ENCODE measurements around the gene KIF3C. TPM values are rescaled to one million over a fixed set of nuclear protein-coding genes. Genes with fewer than 3 reads are reported as not detected.

Gene KIF3C
- total RNA-seq, 6 donors from 2014 or later = 2.4 to 15.7 (median 4.4) TPM

DNA sequence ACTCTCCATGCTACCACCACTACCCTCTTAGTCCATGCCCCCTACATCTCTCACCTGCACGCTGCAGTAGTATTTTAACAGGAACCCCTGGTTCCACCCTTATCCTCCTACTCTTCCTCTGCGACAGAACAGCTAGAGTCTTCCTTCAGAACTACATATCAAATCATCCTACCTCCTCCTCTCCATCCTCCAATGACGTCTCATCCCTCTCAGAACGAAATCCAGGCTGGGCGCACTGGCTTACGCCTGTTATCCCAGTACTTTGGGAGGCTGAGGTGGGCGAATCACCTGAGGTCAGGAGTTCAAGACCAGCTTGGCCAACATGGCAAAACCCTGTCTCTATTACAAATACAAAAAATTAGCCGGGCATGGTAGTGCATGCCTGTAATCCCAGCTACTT is 10.3 kb upstream of the KIF3C start:
- H3K27me3 ChIP-seq = no peaks in the 10 kb centered on the region
- no peaks in the 10 kb centered on the region for H3K36me3 ChIP-seq
- DNase-seq = no peak
- no peaks in the 10 kb centered on the region for H3K9me3 ChIP-seq
- H3K27ac ChIP-seq = no peak overlapping the region
- H3K4me3 ChIP-seq = no peak overlapping the region
- peaks cover 5 to 16% (median 5%) of the 10 kb centered on the region in 4 donors for H3K4me1 ChIP-seq
- ATAC-seq (ENCODE audit: low FRiP score in 2 of 2) = no peak
- no peak for TF ChIP-seq EP300 (IDR thresholded peaks at IDR 0.05)
- TF ChIP-seq POLR2A (IDR thresholded peaks at IDR 0.05) = no peak
- 90 to 92% methylated on average over 8 of the region's 8 CpGs for WGBS, 2 donors

DNA sequence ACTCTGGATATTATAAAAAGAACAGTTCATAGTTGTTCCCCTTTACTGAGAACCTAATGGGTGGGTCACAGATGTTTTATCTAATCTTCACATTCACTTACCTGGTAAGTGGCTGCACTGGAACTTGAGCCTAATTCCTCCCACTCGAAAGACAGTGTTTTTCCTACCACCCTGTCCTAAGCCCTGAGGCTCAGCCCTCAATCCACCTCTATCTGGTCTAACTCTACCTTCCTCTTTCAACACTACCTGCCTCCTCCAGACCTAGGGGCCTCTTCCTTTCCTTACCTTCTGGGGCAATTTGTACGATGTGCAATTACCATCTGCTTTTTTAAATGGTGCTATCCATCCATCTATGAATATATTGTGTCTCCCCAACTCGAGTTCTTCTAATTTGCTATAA is 9.7 kb upstream of the KIF3C start:
- TF ChIP-seq, protein P1, sequence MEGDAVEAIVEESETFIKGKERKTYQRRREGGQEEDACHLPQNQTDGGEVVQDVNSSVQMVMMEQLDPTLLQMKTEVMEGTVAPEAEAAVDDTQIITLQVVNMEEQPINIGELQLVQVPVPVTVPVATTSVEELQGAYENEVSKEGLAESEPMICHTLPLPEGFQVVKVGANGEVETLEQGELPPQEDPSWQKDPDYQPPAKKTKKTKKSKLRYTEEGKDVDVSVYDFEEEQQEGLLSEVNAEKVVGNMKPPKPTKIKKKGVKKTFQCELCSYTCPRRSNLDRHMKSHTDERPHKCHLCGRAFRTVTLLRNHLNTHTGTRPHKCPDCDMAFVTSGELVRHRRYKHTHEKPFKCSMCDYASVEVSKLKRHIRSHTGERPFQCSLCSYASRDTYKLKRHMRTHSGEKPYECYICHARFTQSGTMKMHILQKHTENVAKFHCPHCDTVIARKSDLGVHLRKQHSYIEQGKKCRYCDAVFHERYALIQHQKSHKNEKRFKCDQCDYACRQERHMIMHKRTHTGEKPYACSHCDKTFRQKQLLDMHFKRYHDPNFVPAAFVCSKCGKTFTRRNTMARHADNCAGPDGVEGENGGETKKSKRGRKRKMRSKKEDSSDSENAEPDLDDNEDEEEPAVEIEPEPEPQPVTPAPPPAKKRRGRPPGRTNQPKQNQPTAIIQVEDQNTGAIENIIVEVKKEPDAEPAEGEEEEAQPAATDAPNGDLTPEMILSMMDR (IDR thresholded peaks at IDR 0.05) = no peak
- no peak for TF ChIP-seq POLR2A (IDR thresholded peaks at IDR 0.05)
- no peak for TF ChIP-seq EP300 (IDR thresholded peaks at IDR 0.05)
- TF ChIP-seq POLR2AphosphoS5 (IDR thresholded peaks at IDR 0.05) = no peak
- WGBS, 2 donors = 62 to 64% methylated on average over 3 of the region's 3 CpGs
- ATAC-seq (ENCODE audit: low FRiP score in 2 of 2) = peak; percentile 14 to 44
- H3K27me3 ChIP-seq = no peaks in the 10 kb centered on the region
- no peaks in the 10 kb centered on the region for H3K9me3 ChIP-seq
- peak overlapping the region in 1 of 4 donors; percentile 53 for H3K27ac ChIP-seq
- no peak overlapping the region for H3K4me3 ChIP-seq
- no peak for DNase-seq
- H3K36me3 ChIP-seq = no peaks in the 10 kb centered on the region
- H3K4me1 ChIP-seq = peaks cover 4 to 16% (median 5%) of the 10 kb centered on the region in 4 donors

DNA sequence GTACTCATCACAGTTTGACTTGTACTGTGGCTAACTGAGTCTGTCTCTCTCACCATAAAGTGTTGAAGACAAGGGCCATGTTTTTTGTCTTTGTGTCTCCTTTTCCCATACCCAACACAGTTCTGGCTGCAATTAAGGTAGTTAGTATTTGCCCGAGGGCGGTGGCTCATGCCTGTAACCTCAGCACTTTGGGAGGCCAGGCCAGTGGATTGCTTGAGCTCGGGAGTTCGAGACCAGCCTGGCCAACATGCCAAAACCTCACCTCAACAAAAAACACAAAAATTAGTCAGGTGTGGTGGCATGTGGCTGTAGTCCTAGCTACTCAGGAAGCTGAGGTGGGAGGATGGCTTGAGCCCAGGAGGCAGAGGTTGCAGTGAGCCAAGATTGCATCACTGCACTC is 6.9 kb upstream of the KIF3C start:
- DNase-seq (no peak), ATAC-seq (ENCODE audit: low FRiP score in 2 of 2) (no peak)
- peaks cover 4 to 16% (median 5%) of the 10 kb centered on the region in 4 donors for H3K4me1 ChIP-seq
- no peak overlapping the region for H3K4me3 ChIP-seq
- H3K27me3 ChIP-seq = no peaks in the 10 kb centered on the region
- no peak overlapping the region for H3K27ac ChIP-seq
- H3K9me3 ChIP-seq = no peaks in the 10 kb centered on the region
- no peaks in the 10 kb centered on the region for H3K36me3 ChIP-seq
- TF ChIP-seq, protein P1 (IDR thresholded peaks at IDR 0.05) = no peak
- no peak for TF ChIP-seq EP300 (IDR thresholded peaks at IDR 0.05)
- TF ChIP-seq POLR2A (IDR thresholded peaks at IDR 0.05) = no peak
- TF ChIP-seq POLR2AphosphoS5 (IDR thresholded peaks at IDR 0.05) = no peak
- WGBS, 2 donors = 83 to 91% methylated on average over 2 to 4 of the region's 4 CpGs

DNA sequence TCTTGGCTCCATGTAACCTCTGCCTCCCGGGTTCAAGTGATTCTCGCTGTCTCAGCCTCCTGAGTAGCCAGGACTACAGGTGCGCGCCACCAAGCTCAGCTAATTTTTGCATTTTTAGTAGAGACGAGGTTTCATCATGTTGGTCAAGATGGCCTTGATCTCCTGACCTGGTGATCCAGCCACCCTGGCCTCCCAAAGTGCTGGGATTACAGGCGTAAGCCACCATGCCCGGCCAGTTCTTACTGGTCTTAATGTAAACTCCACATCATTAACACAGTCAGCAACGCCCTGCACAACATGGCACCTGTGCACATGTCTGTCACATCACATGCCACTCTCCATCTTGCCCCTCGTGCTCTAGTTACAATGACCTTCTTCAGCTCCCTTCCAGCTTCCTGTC is 5.8 kb upstream of the KIF3C start:
- H3K4me1 ChIP-seq = peaks cover 4 to 16% (median 5%) of the 10 kb centered on the region in 4 donors
- WGBS, 2 donors = 93 to 96% methylated on average over 9 of the region's 9 CpGs
- H3K4me3 ChIP-seq = no peak overlapping the region
- H3K9me3 ChIP-seq = no peaks in the 10 kb centered on the region
- H3K27me3 ChIP-seq = no peaks in the 10 kb centered on the region
- TF ChIP-seq, protein P1 (IDR thresholded peaks at IDR 0.05) = no peak
- no peak for TF ChIP-seq POLR2AphosphoS5 (IDR thresholded peaks at IDR 0.05)
- TF ChIP-seq POLR2A (IDR thresholded peaks at IDR 0.05) = no peak
- TF ChIP-seq EP300 (IDR thresholded peaks at IDR 0.05) = no peak
- no peaks in the 10 kb centered on the region for H3K36me3 ChIP-seq
- ATAC-seq (ENCODE audit: low FRiP score in 2 of 2) = no peak
- no peak for DNase-seq
- H3K27ac ChIP-seq = no peak overlapping the region

DNA sequence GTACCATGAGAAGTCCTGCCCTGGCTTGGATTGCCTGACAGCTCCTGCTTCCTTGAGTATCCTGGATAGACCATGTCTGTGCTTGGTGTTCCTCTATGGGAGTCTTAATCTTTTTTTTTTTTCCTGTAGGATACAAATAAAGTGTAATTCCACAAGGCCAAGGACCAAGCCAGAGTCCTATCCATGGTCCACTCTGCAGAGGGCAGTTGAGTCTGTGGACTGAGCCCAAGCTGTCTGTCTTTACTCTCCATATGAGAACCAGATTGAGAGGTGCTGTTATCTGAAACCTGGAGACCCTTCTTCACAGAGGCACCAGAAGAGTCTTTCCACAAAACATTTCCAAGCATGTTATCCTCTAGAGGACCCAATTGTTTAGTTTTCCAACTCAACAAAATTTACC is 1.4 kb upstream of the KIF3C start:
- no peak for DNase-seq
- H3K4me1 ChIP-seq = peaks cover 5 to 19% (median 11%) of the 10 kb centered on the region in 4 donors
- no peaks in the 10 kb centered on the region for H3K9me3 ChIP-seq
- no peak for ATAC-seq (ENCODE audit: low FRiP score in 2 of 2)
- H3K36me3 ChIP-seq = no peaks in the 10 kb centered on the region
- H3K27ac ChIP-seq = no peak overlapping the region
- no peak overlapping the region for H3K4me3 ChIP-seq
- TF ChIP-seq, protein P1 (IDR thresholded peaks at IDR 0.05) = no peak
- no peaks in the 10 kb centered on the region for H3K27me3 ChIP-seq
